GM18526 (cell line): Measurements from ENCODE around the gene RFPL1.

Experiments used
- POLR2A ChIP-seq: IDR thresholded peaks from 3 replicates; pipeline ENCODE4 v1.6.1; 2011; ENCODE audit not compliant: insufficient read length; ENCODE audit errors: extremely low read depth

RFPL1 gene

DNA sequence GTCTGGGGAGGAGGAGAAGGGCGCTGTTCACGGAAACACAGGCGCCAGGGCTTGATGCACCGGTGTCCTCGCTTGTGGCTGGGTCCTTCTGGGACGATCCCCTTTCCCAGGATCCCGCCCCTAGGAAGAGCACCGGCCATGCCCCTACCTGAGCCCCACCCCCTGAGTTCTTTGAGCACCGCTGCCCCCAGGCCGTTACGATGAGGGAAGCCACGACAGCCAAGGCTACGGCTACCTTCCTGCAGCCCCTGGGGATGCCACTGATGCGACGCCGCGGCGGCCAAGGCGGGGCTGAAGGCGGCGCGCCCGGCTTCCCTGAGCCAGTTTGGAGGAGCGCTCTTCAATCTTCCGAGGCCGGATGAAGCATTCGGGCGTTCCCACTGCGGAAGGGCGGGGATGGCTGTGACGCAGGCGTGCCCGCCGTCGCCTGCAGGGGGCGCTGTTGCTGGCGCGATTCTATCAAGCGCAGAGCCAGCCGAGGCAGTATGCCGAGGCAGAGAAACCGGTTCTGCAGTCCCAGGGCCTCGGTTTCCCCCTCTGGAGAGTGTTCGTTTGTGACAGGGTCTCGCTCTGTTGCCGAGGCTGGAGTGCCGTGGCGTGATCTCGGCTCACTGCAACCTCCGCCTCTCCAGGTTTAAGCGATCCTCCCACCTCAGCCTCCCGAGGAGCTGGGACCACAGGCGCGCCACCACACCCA, 31.9 kb downstream of the RFPL1 start:
- TF ChIP-seq POLR2A, result no peak

DNA sequence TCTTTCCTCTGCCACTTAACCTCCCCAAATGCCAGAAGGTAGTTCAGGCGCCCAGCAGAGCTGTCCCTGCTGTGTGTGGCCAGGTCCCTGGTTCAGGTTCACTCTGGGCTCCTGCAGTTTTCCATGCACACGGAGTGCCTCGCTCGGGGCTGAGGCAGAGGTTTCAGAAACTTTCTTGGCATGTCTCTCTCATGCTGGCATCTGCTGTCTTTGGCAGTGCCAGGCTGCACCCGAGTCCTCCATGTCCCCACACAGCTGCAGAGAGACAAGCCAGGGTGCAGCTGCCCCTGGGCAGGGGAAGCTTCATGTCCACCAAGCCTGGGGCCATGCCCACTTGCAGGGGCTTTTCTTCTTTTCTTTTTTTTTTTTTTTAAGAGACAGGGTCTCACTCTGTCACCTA, 34.6 kb downstream of the RFPL1 start:
- no peak for TF ChIP-seq POLR2A

- no peak for TF ChIP-seq POLR2A
These were observed 37.2 kb downstream of the RFPL1 start for GRCh38 chr22:29475550-29475949.

- no peak for TF ChIP-seq POLR2A
These were observed 37.7 kb downstream of the RFPL1 start for GRCh38 chr22:29476116-29476515.

GRCh38 chr22:29477723-29478318, 39.4 kb downstream of the RFPL1 start:
- TF ChIP-seq POLR2A, result no peak

- TF ChIP-seq POLR2A, result no peak
These were observed 40.2 kb downstream of the RFPL1 start for GRCh38 chr22:29478326-29479276.

- TF ChIP-seq POLR2A, result peak; percentile 38
These were observed 41.3 kb downstream of the RFPL1 start, which contains the start of gene NEFH for GRCh38 chr22:29479417-29480261. TSS of gene NEFH (plus strand) at chr22:29480218. CDS start at chr22:29480263, 45 bp downstream.

GRCh38 chr22:29480262-29480511, 41.8 kb downstream of the RFPL1 start:
- no peak for TF ChIP-seq POLR2A

GRCh38 chr22:29480512-29481264, 42.3 kb downstream of the RFPL1 start:
- peak; percentile 33 for TF ChIP-seq POLR2A

DNA sequence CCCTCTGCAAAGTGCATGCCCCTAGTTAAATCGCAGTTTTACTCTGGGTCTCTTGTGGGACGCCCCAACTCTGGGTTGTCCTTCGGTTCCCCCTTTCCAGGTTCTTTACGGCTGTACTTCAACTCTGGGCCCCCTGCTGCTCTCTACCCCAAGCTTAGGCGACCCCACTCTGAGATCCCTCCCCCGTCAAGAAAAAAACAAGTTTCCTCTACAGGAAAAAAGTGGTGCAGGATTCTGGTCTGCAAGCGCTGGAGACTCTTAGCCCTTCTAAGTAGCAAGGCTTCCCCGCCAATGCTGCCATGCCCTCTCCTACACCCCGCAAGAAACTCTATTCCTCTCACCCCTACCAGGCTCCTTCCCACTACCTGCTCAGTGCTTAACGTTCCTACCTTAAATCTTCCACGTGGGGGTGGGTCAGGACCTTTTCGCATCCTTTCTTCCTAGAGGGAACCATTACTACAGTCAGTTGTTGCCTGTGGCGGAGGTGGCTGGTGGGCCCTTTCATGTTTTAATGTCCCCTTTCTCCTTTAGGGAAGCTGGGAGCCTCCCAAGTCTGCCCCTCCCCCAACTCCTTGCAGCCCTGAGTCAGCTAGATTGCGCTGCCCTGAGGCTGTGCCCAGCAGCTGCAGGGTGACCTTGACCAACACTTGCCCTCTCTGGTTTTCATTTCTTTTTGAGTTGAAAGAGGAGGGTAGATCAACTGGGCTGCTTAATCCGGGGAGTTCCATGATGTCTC, 43.0 kb downstream of the RFPL1 start:
- TF ChIP-seq POLR2A, result no peak

- TF ChIP-seq POLR2A, result no peak
These were observed 43.9 kb downstream of the RFPL1 start for GRCh38 chr22:29482253-29482652.

DNA sequence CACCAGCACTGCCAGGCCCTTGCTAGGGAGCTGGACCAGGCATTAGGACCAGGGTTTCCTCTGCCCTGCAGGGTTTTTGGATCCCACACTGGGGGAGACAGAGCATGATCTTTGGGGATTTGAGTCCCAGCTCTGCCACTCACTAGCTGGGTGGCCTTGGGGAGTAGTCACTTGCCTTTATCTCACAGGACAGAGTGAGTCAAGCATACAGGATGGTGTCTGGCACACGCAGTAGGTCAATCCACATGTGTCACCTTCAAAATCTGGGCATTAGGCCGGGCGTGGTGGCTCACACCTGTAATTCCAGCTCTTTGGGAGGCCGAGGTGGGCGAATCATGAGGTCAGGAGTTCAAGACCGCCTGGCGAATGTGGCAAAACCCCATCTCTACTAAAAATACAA, 44.3 kb downstream of the RFPL1 start:
- TF ChIP-seq POLR2A, result no peak

GRCh38 chr22:29483254-29483653, 44.9 kb downstream of the RFPL1 start:
- no peak for TF ChIP-seq POLR2A

- TF ChIP-seq POLR2A, result no peak
These were observed 46.3 kb downstream of the RFPL1 start for GRCh38 chr22:29484642-29485041.
